Parathyroid adenoma (tissue), 2 donors: ENCODE measurements around the gene DNAJC5.
A peak's percentile ranks its signal among the peaks of the same experiment; 100 is the strongest.
"Not testable (repeated sequence)": the region's sequence is repeated elsewhere in the genome, so short reads cannot be mapped to it uniquely, and the experiment has no call there.

Experiments used
- H2AFZ ChIP-seq: fragments of 300-600 bp; sonication (generic); one replicate; pipeline ENCODE4 v1.7.0; 2017; ENCODE audit warnings: antibody characterized with exemption, mild to moderate bottlenecking
- H3K27ac ChIP-seq: fragments of 300-600 bp; sonication (generic); one replicate; pipeline ENCODE4 v1.7.0; 2017
- H3K27me3 ChIP-seq: fragments of 300-600 bp; sonication (generic); one replicate; pipeline ENCODE4 v1.7.0; 2017; ENCODE audit warnings: low read length; ENCODE audit not compliant: control insufficient read depth, insufficient read depth
- H3K36me3 ChIP-seq: fragments of 300-600 bp; sonication (generic); one replicate; pipeline ENCODE4 v1.7.0; 2017; ENCODE audit warnings: low read length; ENCODE audit not compliant: control insufficient read depth, insufficient read depth
- H3K4me1 ChIP-seq: fragments of 300-600 bp; sonication (generic); one replicate; pipeline ENCODE4 v1.7.0; 2017; ENCODE audit warnings: control low read depth
- H3K4me2 ChIP-seq: fragments of 300-600 bp; sonication (generic); one replicate; pipeline ENCODE4 v1.7.0; 2017; ENCODE audit warnings: low read length
- H3K4me3 ChIP-seq: fragments of 300-600 bp; sonication (generic); one replicate; pipeline ENCODE4 v1.7.0; 2017; ENCODE audit warnings: low read depth, low read length
- H3K79me2 ChIP-seq: fragments of 300-600 bp; sonication (generic); one replicate; pipeline ENCODE4 v1.7.0; 2017; ENCODE audit warnings: control low read depth
- H3K9ac ChIP-seq: fragments of 300-600 bp; sonication (generic); one replicate; pipeline ENCODE4 v1.7.0; 2017; ENCODE audit warnings: mild to moderate bottlenecking
- H3K9me3 ChIP-seq: fragments of 300-600 bp; sonication (generic); one replicate; pipeline ENCODE4 v1.7.0; 2017; ENCODE audit warnings: low read length; ENCODE audit not compliant: control insufficient read depth
- CTCF ChIP-seq: fragments of 300-600 bp; sonication (generic); IDR thresholded peaks from one replicate; pipeline ENCODE4 v1.7.0; 2017; ENCODE audit warnings: antibody characterized with exemption, mild to moderate bottlenecking
- donor health status: primary hyperparathyroidism.

DNAJC5 gene

GRCh38 chr20:63968136-63968927, 73.4 kb downstream of the DNAJC5 start:
- Histone ChIP-seq H3K27ac (peak overlapping the region; percentile 18), H3K79me2 (no peaks in the 10 kb centered on the region), H3K36me3 (peaks cover 7% of the 10 kb centered on the region), H3K4me3 (peak overlapping the region; percentile 65), H3K27me3 (no peaks in the 10 kb centered on the region), H3K9me3 (no peaks in the 10 kb centered on the region), H3K4me2 (peak overlapping the region; percentile 93), H2AFZ (no peak overlapping the region), H3K4me1 (peaks cover 6% of the 10 kb centered on the region), H3K9ac (no peak overlapping the region)
- TF ChIP-seq CTCF = no peak

- Histone ChIP-seq H3K9ac (peak overlapping the region; percentile 49), H3K4me2 (peak overlapping the region; percentile 93), H3K36me3 (peaks cover 7% of the 10 kb centered on the region), H3K27ac (peak overlapping the region; percentile 18), H3K9me3 (no peaks in the 10 kb centered on the region), H3K27me3 (no peaks in the 10 kb centered on the region), H2AFZ (peak overlapping the region; percentile 27), H3K4me1 (peaks cover 6% of the 10 kb centered on the region), H3K79me2 (no peaks in the 10 kb centered on the region), H3K4me3 (peak overlapping the region; percentile 65)
- TF ChIP-seq CTCF = no peak
These were observed 74.2 kb downstream of the DNAJC5 start for GRCh38 chr20:63968928-63969760.

- H3K27me3 ChIP-seq = no peaks in the 10 kb centered on the region
- TF ChIP-seq CTCF = no peak
- no peaks in the 10 kb centered on the region for H3K79me2 ChIP-seq
- peak within 1 kb of the TSS; percentile 49 for H3K9ac ChIP-seq
- H3K27ac ChIP-seq = peak within 1 kb of the TSS; percentile 18
- H3K4me2 ChIP-seq = peak within 1 kb of the TSS; percentile 96
- peaks cover 6% of the 10 kb centered on the region for H3K4me1 ChIP-seq
- peaks cover 7% of the 10 kb centered on the region for H3K36me3 ChIP-seq
- peak within 1 kb of the TSS; percentile 65 for H3K4me3 ChIP-seq
- no peaks in the 10 kb centered on the region for H3K9me3 ChIP-seq
- peak within 1 kb of the TSS; percentile 81 for H2AFZ ChIP-seq
These were observed 75.2 kb downstream of the DNAJC5 start, which contains the start of gene ZNF512B for GRCh38 chr20:63969838-63970713. Gene ZNF512B, minus strand, starts transcription at chr20:63969930. Its CDS starts 1,980 bp downstream, at chr20:63967950.

GRCh38 chr20:63970714-63971431, 75.9 kb downstream of the DNAJC5 start:
- peaks cover 7% of the 10 kb centered on the region for H3K36me3 ChIP-seq
- TF ChIP-seq CTCF = no peak
- H2AFZ ChIP-seq = no peak overlapping the region
- peak overlapping the region; percentile 96 for H3K4me2 ChIP-seq
- peaks cover 6% of the 10 kb centered on the region for H3K4me1 ChIP-seq
- no peaks in the 10 kb centered on the region for H3K27me3 ChIP-seq
- H3K79me2 ChIP-seq = no peaks in the 10 kb centered on the region
- no peak overlapping the region for H3K9ac ChIP-seq
- no peak overlapping the region for H3K4me3 ChIP-seq
- H3K27ac ChIP-seq = no peak overlapping the region
- no peaks in the 10 kb centered on the region for H3K9me3 ChIP-seq

DNA sequence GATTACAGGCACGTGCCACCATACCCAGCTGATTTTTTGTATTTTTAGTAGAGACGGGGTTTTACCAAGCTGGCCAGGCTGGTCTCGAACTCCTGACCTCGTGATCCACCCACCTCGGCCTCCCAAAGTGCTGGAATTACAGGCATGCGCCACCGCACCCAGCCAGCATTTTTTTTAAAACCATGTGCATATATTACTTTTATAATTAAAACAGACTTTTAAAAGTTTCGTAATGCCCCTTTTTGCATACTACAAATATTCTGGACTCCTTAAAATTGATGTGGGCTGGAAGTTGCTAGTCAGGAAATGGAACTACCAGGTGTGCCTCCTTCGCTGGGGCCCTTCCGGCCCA, 77.0 kb downstream of the DNAJC5 start:
- H3K9ac ChIP-seq, H3K4me1 ChIP-seq: not testable (repeated sequence)

More for the DNA sequence above, 77.0 kb downstream of the DNAJC5 start:
- H3K4me2 ChIP-seq, H3K9me3 ChIP-seq, H3K79me2 ChIP-seq, H3K27ac ChIP-seq, H3K4me3 ChIP-seq, H3K36me3 ChIP-seq, H2AFZ ChIP-seq, H3K27me3 ChIP-seq: not testable (repeated sequence)
